Suprapubic skin (tissue), 4 donors: ENCODE measurements around the gene STX5. TPM values are rescaled to one million over a fixed set of nuclear protein-coding genes. Genes with fewer than 3 reads are reported as not detected.
"Not testable (repeated sequence)": the region's sequence is repeated elsewhere in the genome, so short reads cannot be mapped to it uniquely, and the experiment has no call there.

Source experiments
- DNase-seq, 2 donors: peaks; one replicate each; pipeline ENCODE4 v3.0.0-alpha.2; 2019; ENCODE audit warnings: low spot score in 2 of 2
- H3K27ac ChIP-seq: fragments of 200-600 bp; sonication (generic); one replicate; pipeline ENCODE4 v1.5.1; 2019
- H3K27me3 ChIP-seq: fragments of 200-600 bp; sonication (generic); one replicate; pipeline ENCODE4 v1.5.1; 2019
- H3K36me3 ChIP-seq: fragments of 200-600 bp; sonication (generic); one replicate; pipeline ENCODE4 v1.5.1; 2019
- H3K4me1 ChIP-seq: fragments of 200-600 bp; sonication (generic); one replicate; pipeline ENCODE4 v1.5.1; 2019
- H3K4me3 ChIP-seq: fragments of 200-600 bp; sonication (generic); one replicate; pipeline ENCODE4 v1.5.1; 2019; ENCODE audit warnings: mild to moderate bottlenecking
- H3K9me3 ChIP-seq: fragments of 200-600 bp; sonication (generic); one replicate; pipeline ENCODE4 v1.5.1; 2019
- CTCF ChIP-seq, 2 donors: fragments of 200-600 bp in 1 of 2; fragments of 450-650 bp in 1 of 2; sonication (generic) in 1 of 2; IDR thresholded peaks; one replicate each; pipeline ENCODE4 v1.5.1; 2016 to 2019; ENCODE audit warnings: antibody characterized with exemption in 2 of 2, mild to moderate bottlenecking in 1 of 2, moderate library complexity in 1 of 2
- EP300 ChIP-seq: sonication (generic); formaldehyde crosslinking; IDR thresholded peaks from one replicate; pipeline ENCODE4 v1.6.1; 2017; ENCODE audit warnings: antibody characterized with exemption
- POLR2A ChIP-seq, 2 donors: fragments of 450-650 bp; IDR thresholded peaks; one replicate each; pipeline ENCODE4 v1.6.1; 2017; ENCODE audit warnings: antibody characterized with exemption in 2 of 2, mild to moderate bottlenecking in 2 of 2, moderate library complexity in 2 of 2
- POLR2AphosphoS5 ChIP-seq, 3 donors: sonication (generic); formaldehyde crosslinking; IDR thresholded peaks; one replicate each; pipeline ENCODE4 v1.6.1; 2017; ENCODE audit warnings: antibody characterized with exemption in 3 of 3
- WGBS: methylation state at CpG from one replicate; pipeline ENCODE4 v1.1.5; 2018; 5-methylcytosine and 5-hydroxymethylcytosine counted together
- total RNA-seq, 4 donors: library from RNA; depleted of rRNA; stranded (reverse); fragments of >200 nt; gene quantifications; one replicate each; pipeline ENCODE4 v1.1.0, GENCODE V29; 2016

The STX5 gene
- total RNA-seq, 4 donors from 2014 or later = 26.8 to 47.8 (median 43.2) TPM

GRCh38 chr11:62839050-62839945, 7.4 kb upstream of the STX5 start, which contains the start of gene WDR74:
WDR74 (minus strand) TSS chr11:62839590; CDS start chr11:62839570, 20 bp downstream.
- Histone ChIP-seq H3K9me3 (no peaks in the 10 kb centered on the region), H3K4me3 (peak within 1 kb of the TSS; percentile 92), H3K4me1 (peaks cover 44% of the 10 kb centered on the region), H3K27ac (peak within 1 kb of the TSS; percentile 97), H3K27me3 (no peaks in the 10 kb centered on the region), H3K36me3 (peaks cover 22% of the 10 kb centered on the region)
- DNase-seq = peak; percentile 94 to 95
- 1% methylated on average over 19 of the region's 62 CpGs for WGBS
- no peak for TF ChIP-seq EP300
- TF ChIP-seq POLR2A (IDR thresholded peaks at IDR 0.05) = peak; percentile 55 to 87
- peak; percentile 90 to 99 (median 94) for TF ChIP-seq POLR2AphosphoS5 (IDR thresholded peaks at IDR 0.05)

DNA sequence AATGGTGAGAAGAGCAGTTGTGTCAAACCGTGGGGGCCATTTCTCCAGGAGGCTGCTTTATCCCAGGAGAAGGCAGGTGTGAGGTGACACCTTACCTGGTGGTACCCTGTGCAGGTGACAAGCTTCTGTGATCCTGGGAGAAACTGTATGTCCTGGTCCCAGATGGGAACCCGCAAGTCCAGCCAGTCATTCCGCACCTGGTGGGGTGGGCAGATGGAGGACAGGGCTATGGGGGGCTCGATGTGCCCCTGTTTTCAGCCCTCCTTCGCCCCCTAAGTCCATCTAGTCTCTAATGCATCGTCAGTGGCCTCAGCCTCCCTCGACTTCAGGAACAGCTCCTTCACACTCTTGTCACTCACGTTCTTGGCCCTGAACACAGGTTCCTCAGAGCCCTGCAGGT, 3.5 kb upstream of the STX5 start:
- no peaks in the 10 kb centered on the region for H3K27me3 ChIP-seq
- H3K4me1 ChIP-seq = peaks cover 50% of the 10 kb centered on the region
- no peaks in the 10 kb centered on the region for H3K9me3 ChIP-seq
- no peak overlapping the region for H3K4me3 ChIP-seq
- WGBS = 88% methylated on average over 8 of the region's 8 CpGs
- no peak overlapping the region for H3K27ac ChIP-seq
- TF ChIP-seq POLR2AphosphoS5 (IDR thresholded peaks at IDR 0.05) (no peak), POLR2A (IDR thresholded peaks at IDR 0.05) (no peak), CTCF (IDR thresholded peaks at IDR 0.05) (no peak), EP300 (no peak)
- DNase-seq = no peak
- peaks cover 25% of the 10 kb centered on the region for H3K36me3 ChIP-seq

- peak within 1 kb of the TSS; percentile 88 for H3K4me3 ChIP-seq
- no peaks in the 10 kb centered on the region for H3K27me3 ChIP-seq
- no peaks in the 10 kb centered on the region for H3K9me3 ChIP-seq
- H3K4me1 ChIP-seq = peaks cover 47% of the 10 kb centered on the region
- H3K27ac ChIP-seq = peak within 1 kb of the TSS; percentile 91
- WGBS = 11% methylated on average over 39 of the region's 40 CpGs
- peak; percentile 79 to 80 for DNase-seq
- TF ChIP-seq POLR2AphosphoS5 (IDR thresholded peaks at IDR 0.05) (no peak), POLR2A (IDR thresholded peaks at IDR 0.05) (no peak), CTCF (IDR thresholded peaks at IDR 0.05) (no peak), EP300 (no peak)
- peaks cover 31% of the 10 kb centered on the region for H3K36me3 ChIP-seq
These were observed 734 bp upstream of the STX5 start, which contains the start of gene TEX54 for GRCh38 chr11:62832336-62833234. TEX54 (minus strand) TSS chr11:62832841.

- no peaks in the 10 kb centered on the region for H3K27me3 ChIP-seq
- H3K4me1 ChIP-seq = peaks cover 37% of the 10 kb centered on the region
- peaks cover 42% of the 10 kb centered on the region for H3K36me3 ChIP-seq
- TF ChIP-seq CTCF (IDR thresholded peaks at IDR 0.05) = no peak
- no peak for TF ChIP-seq POLR2A (IDR thresholded peaks at IDR 0.05)
- no peak for TF ChIP-seq POLR2AphosphoS5 (IDR thresholded peaks at IDR 0.05)
- TF ChIP-seq EP300 = no peak
- peak overlapping the region; percentile 88 for H3K4me3 ChIP-seq
- peak overlapping the region; percentile 91 for H3K27ac ChIP-seq
- no peaks in the 10 kb centered on the region for H3K9me3 ChIP-seq
- WGBS = 3% methylated on average over 18 of the region's 33 CpGs
- peak in 1 of 2 donors; percentile 75 for DNase-seq
These were observed 839 bp downstream of the STX5 start for GRCh38 chr11:62830904-62831519.

- DNase-seq, H3K4me3 ChIP-seq, H3K27me3 ChIP-seq, H3K9me3 ChIP-seq, H3K27ac ChIP-seq: not testable (repeated sequence)
- Histone ChIP-seq H3K36me3 (peaks cover 51% of the 10 kb centered on the region), H3K4me1 (peaks cover 28% of the 10 kb centered on the region)
- WGBS = 92% methylated on average over 8 of the region's 8 CpGs
These were observed 3.7 kb downstream of the STX5 start for GRCh38 chr11:62828130-62828529.
